LNCaP clone FGC (cell line): Measurements from ENCODE around the gene AOPEP.

Source experiments
- DNase-seq: peaks from one replicate; pipeline ENCODE4 v3.0.0-alpha.2; 2011; ENCODE audit warnings: low read depth
- H3K4me3 ChIP-seq: 2 replicates; pipeline ENCODE4 v1.5.1; 2011; ENCODE audit warnings: mild to moderate bottlenecking, low read depth, low read length, control low read depth
- TF ChIP-seq, protein P1 (sequence below): IDR thresholded peaks from 2 replicates; pipeline ENCODE4 v1.5.1; 2012; ENCODE audit warnings: mild to moderate bottlenecking; ENCODE audit not compliant: control insufficient read depth, insufficient read depth; ENCODE audit errors: extremely low read depth

The AOPEP gene

DNA sequence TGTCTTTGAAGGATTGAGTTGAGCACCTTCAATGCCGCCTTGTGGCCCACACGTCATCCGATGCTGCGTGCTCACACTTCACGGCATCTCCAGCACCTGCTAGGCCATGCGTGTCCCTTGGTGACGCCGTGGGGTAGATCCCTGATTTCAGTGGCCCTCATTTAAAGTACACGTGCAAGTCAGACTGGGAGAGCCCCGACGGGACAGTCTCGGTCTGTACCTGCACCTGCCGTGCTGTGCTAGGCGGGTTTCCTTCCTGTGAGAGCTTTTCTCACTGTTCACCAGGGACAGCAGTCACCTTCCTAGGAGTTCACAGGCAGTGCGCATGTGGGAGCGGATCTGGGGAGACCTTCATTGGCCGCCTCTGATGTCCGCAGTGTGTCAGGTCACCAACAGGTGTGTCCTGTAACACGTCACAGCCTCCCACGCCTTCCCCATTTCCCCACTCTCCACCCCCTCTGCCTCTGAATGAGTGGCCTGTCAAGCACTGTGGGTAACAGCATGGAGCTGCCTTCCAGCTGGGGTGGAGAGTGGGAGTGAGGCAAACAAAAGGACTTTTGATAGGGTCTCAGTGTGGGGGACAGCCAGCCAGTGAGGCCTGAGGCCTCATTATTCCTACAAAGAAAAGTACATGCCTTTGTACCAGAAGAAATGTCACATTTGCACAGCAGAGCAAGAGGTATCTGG lies 354.6 kb downstream of the AOPEP start:
- TF ChIP-seq, protein P1, sequence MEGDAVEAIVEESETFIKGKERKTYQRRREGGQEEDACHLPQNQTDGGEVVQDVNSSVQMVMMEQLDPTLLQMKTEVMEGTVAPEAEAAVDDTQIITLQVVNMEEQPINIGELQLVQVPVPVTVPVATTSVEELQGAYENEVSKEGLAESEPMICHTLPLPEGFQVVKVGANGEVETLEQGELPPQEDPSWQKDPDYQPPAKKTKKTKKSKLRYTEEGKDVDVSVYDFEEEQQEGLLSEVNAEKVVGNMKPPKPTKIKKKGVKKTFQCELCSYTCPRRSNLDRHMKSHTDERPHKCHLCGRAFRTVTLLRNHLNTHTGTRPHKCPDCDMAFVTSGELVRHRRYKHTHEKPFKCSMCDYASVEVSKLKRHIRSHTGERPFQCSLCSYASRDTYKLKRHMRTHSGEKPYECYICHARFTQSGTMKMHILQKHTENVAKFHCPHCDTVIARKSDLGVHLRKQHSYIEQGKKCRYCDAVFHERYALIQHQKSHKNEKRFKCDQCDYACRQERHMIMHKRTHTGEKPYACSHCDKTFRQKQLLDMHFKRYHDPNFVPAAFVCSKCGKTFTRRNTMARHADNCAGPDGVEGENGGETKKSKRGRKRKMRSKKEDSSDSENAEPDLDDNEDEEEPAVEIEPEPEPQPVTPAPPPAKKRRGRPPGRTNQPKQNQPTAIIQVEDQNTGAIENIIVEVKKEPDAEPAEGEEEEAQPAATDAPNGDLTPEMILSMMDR, result no peak
- DNase-seq, result no peak
- no peak overlapping the region for H3K4me3 ChIP-seq

DNA sequence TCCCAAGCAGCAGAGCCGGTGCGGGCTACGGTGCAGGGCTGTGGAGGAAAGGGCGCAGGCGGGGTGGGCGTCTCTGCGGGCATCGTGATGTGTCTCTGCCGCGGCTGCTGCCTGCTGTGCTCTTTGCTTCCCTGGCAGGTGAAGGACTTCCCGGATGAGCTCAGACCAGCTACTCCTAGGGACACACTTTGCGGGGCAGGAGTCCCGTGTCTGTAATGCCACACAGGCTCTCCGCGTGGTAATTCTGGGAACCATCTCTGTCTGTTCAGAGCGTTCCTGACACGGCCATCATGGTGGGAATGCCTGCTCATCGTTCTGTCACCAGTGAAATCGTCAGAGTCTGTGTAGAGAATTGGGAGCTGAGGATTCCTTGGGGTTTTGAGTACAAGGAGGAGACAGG lies 355.5 kb downstream of the AOPEP start:
- no peak overlapping the region for H3K4me3 ChIP-seq
- TF ChIP-seq, protein P1, result no peak
- DNase-seq, result no peak

DNA sequence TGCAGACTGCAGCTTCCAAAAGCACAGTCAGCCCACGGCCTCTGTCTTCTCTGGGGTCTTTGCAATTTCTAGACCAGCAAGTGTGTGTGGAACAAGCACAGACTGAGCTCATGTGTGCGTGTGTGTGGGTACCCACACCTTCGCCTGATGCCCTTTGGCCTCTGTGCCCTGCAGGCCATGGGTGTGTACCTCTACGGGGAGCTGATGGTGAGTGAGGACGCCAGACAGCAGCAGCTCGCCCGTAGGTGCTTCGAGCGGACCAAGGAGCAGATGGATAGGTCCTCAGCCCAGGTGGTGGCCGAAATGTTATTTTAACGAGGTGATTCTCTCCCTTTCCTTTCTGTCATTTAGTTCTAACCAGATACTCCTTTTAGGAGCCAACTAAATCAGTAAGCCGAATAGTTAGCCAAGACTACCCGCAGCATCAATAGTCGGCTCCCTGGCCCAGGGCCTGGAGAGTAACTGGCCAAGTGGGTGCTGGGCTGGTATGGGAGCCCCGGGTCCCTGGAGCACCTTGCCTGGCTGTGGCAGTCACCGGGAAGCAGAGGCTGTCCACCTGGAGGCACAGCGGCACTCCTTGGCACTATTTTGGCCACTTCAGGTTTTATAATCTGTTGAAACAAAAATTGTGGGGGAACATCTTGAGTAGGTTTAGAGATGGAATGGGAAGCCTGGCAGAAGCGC lies 356.0 kb downstream of the AOPEP start:
- H3K4me3 ChIP-seq, result no peak overlapping the region
- TF ChIP-seq, protein P1, result no peak
- DNase-seq, result no peak

DNA sequence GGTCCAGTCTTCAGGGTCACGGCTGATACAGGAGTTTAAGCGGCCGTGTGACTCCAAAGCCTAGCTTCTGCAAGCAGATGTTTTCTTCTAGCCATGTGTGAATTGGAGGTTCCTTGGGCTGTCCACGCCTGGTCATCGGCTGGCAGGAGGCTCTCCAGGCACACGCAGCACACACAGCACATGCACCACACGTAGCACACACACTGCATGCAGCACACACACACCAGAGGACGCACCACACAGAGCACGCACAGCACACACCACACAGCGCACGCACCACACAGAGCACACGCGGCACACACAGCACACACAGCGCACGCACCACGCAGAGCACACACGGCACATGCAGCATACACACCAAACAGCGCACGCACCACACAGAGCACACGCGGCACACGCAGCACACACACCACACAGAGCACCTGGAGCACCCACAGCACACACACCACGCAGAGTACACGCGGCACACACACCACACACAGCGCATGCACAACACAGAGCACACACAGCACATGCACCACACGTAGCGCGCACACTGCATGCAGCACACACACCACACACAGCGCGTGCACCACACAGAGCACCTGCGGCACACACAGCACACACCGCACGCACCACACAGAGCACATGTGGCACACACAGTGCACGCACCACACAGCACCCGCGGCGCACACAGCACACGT lies 356.7 kb downstream of the AOPEP start:
- DNase-seq, result no peak
- no peak overlapping the region for H3K4me3 ChIP-seq
- TF ChIP-seq, protein P1, result no peak

DNA sequence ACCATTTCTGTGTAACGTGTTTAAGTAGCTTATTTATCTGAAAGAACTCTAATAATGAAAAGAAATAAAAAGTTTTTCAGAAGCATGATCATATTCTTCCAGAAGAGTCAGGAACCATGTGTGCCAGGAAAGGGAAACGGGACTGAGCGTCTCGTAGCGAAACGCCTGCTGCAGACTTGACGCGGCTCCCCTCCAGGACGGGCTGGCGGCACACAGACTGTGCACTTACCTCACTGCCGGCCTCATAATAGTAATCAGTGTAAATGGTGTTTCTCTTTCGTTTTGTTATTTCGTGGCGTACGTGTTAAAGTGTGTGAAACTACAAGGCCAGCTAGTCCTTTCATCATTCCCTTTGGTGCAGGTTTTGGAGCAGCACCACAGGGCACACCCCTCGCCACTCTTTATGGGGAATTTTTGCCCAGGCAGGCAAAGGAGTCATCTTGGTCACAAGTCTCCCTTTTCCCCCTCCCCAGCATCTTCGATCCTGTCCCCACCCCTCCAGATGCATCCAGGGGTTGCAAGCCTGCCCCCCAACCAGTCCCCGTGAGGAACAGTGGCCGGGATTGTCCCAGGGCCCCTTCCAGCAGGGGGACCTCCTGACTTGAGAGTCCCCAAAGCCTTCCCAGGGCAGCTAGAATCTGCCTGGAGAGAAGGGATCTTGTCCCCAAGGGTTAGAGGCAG lies 357.9 kb downstream of the AOPEP start:
- TF ChIP-seq, protein P1, result no peak
- DNase-seq, result no peak
- H3K4me3 ChIP-seq, result no peak overlapping the region

DNA sequence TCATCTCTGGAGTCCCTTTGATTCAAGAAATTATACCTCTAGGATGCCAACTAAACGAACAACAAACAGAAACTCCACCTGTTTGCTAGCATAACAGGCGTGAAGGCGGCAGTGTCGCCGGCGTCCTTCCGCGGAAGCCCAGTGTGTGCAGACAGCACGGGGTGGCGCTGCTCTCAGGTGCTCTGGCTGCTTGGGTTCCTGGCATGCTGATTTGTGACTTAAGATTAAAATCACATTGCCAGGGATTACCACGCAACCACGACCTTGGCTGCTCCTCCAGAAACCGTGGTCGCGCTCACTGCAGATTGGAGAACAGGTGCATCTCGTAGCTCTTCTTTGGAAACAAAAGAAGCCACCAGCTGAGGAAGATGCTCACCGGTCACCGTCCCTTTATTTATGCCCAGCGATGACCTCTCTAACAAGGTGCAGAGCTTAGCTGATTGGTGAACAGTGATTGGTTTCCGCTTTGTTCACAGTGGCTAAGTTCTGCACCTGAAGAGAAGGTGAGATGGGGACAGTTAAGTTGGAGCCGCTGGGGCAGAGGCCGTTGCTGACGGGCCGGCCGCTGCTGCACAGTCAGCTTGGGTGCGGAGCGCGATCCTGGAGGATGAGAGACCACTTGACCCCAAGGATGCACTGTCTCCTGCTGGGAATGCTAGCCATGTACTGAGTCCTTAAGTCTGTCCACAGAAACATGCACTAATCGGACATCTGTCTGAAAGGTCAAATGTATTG lies 358.7 kb downstream of the AOPEP start:
- no peak overlapping the region for H3K4me3 ChIP-seq
- no peak for DNase-seq
- TF ChIP-seq, protein P1, result no peak
